ENCODE measurements around the gene CMYA5.

CMYA5 gene

DNA sequence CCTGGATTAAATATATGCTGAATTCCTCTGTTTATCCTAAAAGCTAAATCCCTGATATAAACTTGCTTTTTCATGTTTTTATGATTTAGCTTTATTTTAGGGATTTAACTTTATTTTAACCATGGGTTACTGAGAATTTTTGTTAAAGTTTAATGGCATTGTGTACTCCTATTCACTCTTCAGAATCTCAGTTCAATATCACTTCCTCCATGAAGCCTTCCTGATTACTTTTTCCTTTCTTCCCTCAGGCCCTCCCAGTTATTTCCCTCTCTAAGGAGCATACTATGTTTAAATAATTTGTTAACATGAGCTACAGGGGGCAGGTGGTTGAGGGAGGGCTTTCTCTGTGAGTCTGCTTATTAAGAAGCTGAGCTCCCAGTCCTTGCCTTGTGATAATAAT is 151.5 kb downstream of the CMYA5 start:
- DNase-seq = no peak

DNA sequence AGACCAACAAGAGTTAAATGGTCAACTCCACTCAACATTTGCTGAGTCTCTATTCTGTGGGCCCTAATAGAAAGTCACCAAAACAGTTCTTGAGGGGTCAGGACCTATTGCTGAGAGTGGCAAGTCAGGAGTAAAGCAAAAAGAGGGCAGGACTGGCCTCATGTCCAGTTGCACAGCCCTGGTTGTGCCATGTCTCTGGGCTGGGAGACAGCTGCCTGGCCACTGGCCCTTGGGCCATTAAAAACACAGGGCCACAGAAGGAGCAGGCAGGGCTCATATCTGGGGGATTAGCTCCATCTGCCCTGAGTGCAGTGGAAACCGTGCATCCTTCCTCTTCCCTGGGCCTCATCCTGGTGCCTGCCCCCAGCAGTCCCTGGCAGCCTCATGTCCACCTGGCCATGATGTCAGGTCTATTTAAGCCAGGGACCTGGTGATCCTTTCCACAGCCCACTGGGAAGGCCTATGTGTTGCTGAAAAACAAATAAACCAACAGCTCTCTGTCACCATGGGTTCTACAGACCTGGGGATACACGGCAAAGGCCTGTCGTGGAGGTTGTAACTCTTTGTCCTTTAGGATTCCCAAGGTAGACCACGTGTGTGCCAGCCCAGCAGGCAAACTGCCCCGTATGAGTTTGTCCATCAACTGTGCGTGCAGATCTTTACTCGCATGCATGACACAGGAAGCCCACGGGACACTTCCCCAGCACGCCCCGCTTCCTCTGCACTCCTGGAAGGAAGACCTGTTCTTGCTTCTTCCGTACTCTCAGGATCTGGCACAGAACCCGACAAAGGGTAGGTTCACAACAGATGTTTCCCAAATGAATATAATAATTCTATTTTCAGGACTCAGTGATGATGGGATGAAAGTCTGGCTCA is 152.6 kb downstream of the CMYA5 start:
- DNase-seq = no peak

DNA sequence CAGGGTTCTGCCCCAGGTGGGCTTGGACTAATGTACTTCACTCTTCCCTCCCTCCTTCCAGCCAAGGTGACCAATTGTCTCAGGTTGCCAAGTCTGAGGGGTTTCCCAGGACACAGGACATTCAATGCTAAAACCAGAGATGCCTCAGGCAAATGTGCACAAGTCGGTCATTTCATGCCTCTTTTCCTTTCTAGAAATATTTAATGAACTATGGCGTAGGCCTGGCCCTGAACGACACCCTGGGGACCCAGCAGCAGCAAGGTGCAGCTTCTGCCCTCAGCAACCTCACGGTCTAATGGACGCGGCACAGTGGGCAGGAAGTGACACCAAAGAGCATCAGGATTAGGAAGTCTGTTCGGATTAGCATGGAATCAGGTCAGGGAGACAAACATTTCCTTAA is 153.4 kb downstream of the CMYA5 start:
- DNase-seq = no peak

DNA sequence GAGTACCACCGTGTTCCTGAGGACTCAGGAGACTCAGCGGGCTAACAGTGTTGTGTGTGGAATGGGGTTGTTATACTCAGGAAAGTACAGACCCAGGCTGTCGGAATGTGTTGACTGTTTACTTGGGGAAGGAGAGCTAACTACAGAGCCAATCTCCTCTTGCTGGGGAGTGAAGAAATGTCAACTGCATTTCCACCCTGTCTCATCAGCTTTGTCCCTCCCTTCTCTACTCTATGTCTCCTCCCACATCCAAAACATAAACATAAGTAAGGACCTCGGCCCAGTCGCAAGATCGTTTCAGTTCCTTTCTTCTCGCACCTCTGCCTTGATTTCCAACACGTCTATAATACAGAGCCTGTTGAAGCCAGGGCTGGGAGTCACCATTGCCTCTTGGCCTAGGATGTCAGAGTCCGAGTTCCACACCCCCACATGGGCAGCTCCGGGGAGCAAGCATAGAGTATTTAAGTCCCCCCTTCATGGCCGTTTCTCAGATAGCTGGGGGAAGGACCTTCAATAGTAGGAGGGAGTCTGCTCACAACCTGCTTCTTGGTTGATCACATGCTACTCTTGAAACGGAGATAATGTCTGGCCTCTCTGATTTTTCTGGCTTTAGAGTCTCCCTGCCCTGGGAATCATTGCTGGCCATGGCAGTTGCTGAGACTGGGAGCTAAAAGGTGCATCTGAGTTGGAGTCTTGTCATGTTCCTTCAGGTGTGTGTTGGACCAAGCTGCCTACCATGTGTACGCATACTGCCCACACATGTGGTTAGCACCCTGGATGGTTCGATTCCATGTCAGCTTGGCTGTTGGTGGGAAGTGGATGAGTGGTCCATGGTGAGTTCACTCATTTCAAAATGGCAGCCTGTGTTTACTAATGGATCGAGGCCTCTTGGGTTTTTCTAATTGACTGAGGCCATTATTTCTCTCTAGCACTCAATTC is 154.1 kb downstream of the CMYA5 start:
- no peak for DNase-seq

DNA sequence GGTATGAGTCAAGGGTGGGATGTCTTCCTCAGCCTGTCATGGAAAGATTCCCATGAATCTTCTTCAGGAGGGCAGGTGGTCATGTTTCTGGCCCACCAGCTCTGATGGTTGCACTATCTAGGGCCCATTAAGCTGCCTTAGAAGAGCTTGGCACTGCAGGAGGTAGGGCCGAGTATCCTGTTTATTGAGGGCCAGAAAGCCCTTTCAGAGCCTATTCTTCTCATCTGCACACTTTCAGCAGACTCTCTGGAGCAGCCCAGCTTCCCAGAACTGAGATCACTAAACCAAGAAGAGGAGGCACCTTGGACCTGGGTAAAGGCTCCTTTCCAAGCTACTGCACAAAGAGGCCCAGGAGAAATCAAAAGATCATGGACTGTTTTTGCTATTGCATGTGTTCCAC is 154.9 kb downstream of the CMYA5 start:
- no peak for DNase-seq

GRCh38 chr5:79845448-79846197 is 156.0 kb downstream of the CMYA5 start:
- no peak for DNase-seq

DNA sequence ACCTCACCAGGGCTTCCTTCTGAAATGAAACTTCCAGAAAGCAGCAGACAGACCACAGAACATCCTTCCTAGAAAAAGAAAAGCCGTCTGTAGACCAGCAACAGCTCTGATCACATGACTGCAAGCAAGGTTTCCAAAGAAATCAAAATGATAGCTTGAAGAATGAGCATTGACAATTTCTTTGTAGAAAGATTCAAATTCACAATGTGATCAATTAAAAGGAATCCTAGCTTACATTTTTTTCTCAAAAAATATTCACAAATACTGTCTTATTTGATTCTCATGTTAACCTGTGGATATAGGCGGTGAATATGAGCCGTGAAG is 156.5 kb downstream of the CMYA5 start:
- no peak for DNase-seq

- DNase-seq = no peak
These were observed 157.9 kb downstream of the CMYA5 start for GRCh38 chr5:79847561-79847960.

DNA sequence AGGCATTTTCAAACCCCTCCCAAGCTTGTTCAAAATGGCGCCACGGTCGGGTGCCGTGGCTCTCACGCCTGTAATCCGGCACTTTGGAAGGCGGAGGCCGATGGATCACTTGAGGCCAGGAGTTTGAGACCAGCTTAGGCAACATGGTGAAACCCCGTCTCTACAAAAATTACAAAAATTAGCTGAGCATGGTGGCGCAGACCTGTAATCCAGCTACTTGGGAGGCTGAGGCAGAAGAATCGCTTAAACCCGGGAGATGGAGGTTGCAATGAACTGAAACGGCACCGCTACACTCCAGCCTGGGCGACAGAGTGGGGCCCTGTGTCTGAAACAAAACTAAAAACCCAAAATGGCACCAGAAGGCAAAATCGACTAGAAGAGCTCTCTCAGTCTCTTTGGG is 159.4 kb downstream of the CMYA5 start:
- no peak for DNase-seq

Measured in NCI-H1436 (cell line).